HG03354 (cell line): ENCODE results near the gene POU3F1.

ENCODE experiments used
- ATAC-seq: cut with Tn5 transposase; IDR thresholded peaks from one replicate; pipeline ENCODE4 v1.9.1; 2021; ENCODE audit warnings: mild to moderate bottlenecking; ENCODE audit not compliant: unreplicated experiment, poor library complexity, severe bottlenecking

The POU3F1 gene

GRCh38 chr1:37994886-37995566 lies 51.6 kb downstream of the POU3F1 start:
- no peak for ATAC-seq
